ENCODE data around the gene VN1R4. TPM values are rescaled to one million over a fixed set of nuclear protein-coding genes. Genes with fewer than 3 reads are reported as not detected.

VN1R4 gene
- total RNA-seq, 1 donor from 2014 or later, result not detected

Other genes starting within 250 kb of the VN1R4 start
- gene ERVV-2, start 223.0 kb downstream of the VN1R4 start, total RNA-seq (ENCODE audit: insufficient read depth, low replicate concordance), result 2.9 TPM
- gene ZNF160, start 164.3 kb downstream of the VN1R4 start, total RNA-seq (ENCODE audit: insufficient read depth, low replicate concordance), result 39.0 TPM
- 14.9 TPM for gene ZNF415, start 134.8 kb downstream of the VN1R4 start, total RNA-seq (ENCODE audit: insufficient read depth, low replicate concordance)
- gene ZNF347, start 108.7 kb downstream of the VN1R4 start, total RNA-seq (ENCODE audit: insufficient read depth, low replicate concordance), result 8.2 TPM
- 9.9 TPM for gene ZNF665, start 74.4 kb downstream of the VN1R4 start, total RNA-seq (ENCODE audit: insufficient read depth, low replicate concordance)
- 29.9 TPM for gene ZNF677, start 12.8 kb downstream of the VN1R4 start, total RNA-seq (ENCODE audit: insufficient read depth, low replicate concordance)
- 1.9 TPM for gene VN1R2, start 9.4 kb downstream of the VN1R4 start, total RNA-seq (ENCODE audit: insufficient read depth, low replicate concordance)
- 11.1 TPM for gene ZNF845, start 66.0 kb upstream of the VN1R4 start, total RNA-seq (ENCODE audit: insufficient read depth, low replicate concordance)
- 24.3 TPM for gene ZNF525, start 98.0 kb upstream of the VN1R4 start, total RNA-seq (ENCODE audit: insufficient read depth, low replicate concordance)
- 14.4 TPM for gene ZNF765, start 127.4 kb upstream of the VN1R4 start, total RNA-seq (ENCODE audit: insufficient read depth, low replicate concordance)
- gene ZNF761, start 164.3 kb upstream of the VN1R4 start, total RNA-seq (ENCODE audit: insufficient read depth, low replicate concordance), result 21.4 TPM
- gene ZNF813, start 200.0 kb upstream of the VN1R4 start, total RNA-seq (ENCODE audit: insufficient read depth, low replicate concordance), result 8.7 TPM

Data from umbilical cord (tissue), 1 donor.